SIG-M5 (cell line): ENCODE results near the gene RHOJ.
"Not testable (repeated sequence)": the region's sequence is repeated elsewhere in the genome, so short reads cannot be mapped to it uniquely, and the experiment has no call there.

Experiments
- DNase-seq: peaks from one replicate; lab custom pipeline; 2025; lab: John Stamatoyannopoulos, UW

The RHOJ gene

GRCh38 chr14:63268771-63269170, 64.5 kb downstream of the RHOJ start:
- DNase-seq = no peak

GRCh38 chr14:63269561-63270225, 65.5 kb downstream of the RHOJ start:
- no peak for DNase-seq

GRCh38 chr14:63273129-63273528, 68.9 kb downstream of the RHOJ start:
- DNase-seq = no peak

- no peak for DNase-seq
These were observed 69.7 kb downstream of the RHOJ start for GRCh38 chr14:63273717-63274655.

DNA sequence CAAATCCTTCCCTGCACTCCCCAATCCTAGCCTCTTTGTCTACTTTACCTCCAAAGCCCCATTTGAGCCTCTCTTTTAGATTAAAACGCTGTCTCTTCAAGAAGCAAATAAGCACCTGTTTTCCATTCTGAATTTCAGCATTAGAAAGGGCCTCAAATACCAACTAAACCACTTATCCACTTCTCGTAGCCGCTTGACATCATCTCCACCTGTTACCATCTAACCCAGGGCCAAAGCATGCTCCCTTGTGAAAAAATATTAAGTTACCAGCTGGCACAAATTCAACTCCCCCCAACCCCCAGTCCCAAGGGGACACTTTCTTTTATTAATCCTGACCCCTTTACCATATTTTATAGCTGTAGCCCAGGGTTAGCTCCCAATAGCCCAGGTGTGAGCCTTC, 71.4 kb downstream of the RHOJ start:
- no peak for DNase-seq

- no peak for DNase-seq
These were observed 71.8 kb downstream of the RHOJ start for GRCh38 chr14:63276016-63276415.

DNA sequence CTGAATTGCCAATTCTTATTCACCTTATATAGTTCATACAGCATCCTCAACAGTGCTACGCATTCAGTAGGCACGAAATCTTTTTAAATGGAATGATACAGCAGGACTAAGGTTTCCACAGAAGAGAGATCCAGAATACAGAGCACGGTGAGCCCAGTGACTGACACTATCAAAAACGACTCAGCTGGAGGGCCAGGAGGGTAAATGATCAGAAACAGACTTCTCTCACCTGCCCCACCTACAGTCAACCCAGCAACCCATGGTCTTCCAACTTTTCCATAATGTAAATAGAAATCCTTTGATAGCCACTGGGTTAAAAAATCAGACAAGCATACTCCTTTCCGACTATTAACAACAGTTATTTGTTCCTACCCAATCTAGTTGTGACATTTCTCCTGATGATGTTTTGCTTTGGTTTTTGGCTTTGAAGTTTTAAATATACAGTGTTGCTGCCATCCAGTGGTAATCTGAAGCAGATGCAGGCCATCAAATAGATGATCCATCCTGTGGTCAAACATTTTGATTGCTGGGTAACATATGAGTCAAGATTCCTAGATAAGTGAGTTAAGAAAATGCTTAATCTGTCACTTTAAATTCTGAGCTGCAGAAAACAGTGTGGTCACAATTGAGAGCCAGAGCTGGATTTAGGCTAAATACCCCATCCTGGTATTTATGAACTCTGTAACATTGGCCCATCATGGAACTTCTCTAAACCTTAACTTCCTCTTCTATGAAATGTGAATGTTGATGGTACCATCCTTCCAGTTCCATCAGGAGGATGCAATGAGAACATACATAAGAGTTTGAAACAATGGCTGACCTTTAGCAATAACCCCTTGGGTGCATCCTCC, 72.5 kb downstream of the RHOJ start:
- DNase-seq = no peak

GRCh38 chr14:63277591-63278183, 73.4 kb downstream of the RHOJ start:
- DNase-seq = no peak

DNA sequence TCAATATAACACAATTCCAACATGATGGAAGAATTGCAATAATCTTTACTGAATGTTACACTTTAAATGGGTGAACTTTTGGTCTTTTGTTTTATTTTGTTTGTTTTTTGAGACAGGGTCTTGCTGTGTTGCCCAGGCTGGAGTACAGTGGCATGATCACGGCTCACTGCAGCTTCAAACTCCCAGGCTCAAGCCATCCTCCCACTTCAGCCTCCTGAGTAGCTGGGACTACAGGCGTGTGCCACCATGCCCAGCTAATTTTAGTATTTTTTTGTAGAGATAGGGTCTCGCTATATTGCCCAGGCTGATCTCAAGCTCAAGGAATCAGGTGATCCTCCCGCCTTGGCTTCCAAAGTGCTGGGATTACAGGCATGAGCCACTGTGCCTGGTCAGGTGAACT, 75.7 kb downstream of the RHOJ start:
- DNase-seq = not testable (repeated sequence)

DNA sequence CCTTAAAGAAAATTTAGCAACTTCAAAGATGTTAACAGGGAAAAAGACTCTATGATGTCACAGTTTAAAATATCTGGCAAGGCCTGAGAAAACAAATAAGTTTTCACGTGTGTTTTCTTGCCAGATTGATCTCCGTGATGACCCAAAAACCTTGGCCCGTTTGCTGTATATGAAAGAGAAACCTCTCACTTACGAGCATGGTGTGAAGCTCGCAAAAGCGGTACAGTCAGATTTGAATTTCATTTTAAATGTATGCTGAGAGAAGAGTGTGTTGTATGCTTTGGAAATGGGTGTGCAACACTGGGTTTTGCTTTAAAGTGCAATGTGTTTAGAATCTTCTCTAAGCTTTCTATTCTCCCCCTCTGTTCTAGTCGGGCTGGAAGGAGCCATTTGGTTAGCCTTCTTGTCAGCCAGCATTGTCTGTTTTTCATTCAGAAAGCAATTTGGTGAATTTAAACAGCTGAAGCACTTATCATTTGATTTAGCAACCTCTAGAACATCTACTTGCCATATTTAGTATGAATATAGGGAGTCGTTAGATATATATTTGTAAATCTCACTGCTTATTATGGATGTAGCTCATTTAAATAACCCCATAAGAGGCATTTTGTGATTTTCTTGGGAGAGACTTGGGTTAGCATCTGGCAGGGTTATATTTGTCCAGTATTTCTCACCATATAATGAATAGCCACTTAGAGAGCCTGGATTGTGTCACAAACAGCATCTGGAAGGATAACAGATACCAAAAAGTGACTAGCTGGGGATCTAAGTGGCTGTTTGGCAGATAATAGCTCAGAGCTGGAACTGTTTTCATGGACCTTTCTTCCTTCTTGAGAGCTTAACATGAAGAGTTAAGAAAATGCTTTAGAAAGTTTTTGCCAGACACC, 79.0 kb downstream of the RHOJ start:
- DNase-seq = no peak

DNA sequence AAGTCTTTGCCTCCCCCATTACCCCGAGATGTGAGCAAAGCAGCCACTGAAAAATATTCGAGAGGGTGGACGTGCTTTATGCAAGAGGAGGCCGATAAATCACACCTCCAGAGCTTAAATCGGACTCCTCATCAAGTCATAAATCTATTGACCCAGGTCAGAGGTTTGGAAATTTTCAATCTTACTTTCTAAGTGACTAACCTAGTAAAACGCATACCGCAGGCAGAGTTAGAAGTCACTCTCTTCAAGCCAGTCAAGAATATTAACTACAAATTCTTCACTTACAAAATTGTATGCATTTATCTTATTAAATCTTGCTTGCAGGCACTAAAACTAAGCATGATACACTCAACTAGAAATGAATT, 79.6 kb downstream of the RHOJ start:
- no peak for DNase-seq

- no peak for DNase-seq
These were observed 81.8 kb downstream of the RHOJ start for GRCh38 chr14:63286071-63286470.

- no peak for DNase-seq
These were observed 83.6 kb downstream of the RHOJ start for GRCh38 chr14:63287666-63288483.

DNA sequence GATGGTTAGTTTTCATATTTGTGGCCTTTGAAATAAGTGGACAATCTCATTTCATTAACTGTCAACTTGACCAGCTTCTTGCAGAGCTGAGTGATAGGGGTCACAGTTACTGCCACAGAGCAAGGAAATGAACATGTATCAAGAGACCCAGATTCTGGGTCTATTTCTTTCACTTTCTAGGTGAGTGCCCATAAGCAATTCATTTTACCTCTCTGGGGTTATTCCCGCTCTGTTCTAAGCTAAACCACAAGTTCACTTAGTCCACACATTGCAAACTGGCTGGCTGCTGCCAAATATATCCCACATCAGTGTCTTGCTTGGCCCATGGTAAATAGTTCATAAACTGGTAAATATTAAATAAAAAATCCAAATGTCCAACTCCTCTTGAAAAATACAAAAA, 84.6 kb downstream of the RHOJ start:
- no peak for DNase-seq

DNA sequence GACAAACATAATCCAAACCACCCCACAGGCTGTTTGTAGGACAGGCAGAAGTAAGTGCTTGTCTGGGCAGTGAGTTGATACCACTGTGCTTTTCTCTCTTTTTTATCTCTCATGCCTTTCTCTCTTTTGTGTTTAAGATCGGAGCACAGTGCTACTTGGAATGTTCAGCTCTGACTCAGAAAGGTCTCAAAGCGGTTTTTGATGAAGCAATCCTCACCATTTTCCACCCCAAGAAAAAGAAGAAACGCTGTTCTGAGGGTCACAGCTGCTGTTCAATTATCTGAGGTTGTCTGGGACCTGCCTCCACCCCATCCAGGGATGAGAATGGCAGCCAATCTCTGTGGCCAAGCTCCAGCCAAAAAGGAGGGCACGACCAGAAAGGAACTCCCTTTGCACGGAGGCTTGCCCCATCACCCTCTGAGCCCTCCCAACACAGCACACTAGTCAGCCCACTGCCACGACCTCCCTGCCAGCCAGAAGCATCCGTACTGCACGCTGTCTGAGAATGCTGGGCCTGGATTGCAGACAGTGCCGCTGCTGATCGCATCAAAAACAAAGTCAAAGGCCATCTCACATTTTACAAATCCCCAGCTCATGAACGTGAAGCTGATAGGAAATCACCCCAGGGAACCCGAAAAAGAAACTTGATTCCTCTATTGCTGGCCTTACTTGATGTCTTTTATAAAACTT, 86.6 kb downstream of the RHOJ start:
- no peak for DNase-seq

DNA sequence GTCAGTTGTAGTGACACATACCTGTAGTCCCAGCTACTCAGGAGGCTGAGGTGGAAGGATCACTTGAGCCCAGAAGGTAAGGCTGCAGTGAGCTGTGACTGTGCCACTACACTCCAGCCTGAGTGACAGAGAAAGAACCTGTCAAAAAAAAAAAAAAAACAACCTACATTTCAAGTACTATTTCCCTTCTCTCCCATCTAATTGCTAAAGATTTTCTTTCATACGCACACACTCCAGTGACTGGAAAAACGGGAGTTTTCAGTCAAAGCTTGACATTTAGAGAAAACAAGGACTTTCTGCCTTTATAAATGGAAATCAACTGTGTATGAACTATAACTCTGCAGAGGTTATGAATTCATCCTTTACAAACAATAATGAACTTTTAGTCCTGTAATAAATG, 88.6 kb downstream of the RHOJ start:
- DNase-seq = no peak

DNA sequence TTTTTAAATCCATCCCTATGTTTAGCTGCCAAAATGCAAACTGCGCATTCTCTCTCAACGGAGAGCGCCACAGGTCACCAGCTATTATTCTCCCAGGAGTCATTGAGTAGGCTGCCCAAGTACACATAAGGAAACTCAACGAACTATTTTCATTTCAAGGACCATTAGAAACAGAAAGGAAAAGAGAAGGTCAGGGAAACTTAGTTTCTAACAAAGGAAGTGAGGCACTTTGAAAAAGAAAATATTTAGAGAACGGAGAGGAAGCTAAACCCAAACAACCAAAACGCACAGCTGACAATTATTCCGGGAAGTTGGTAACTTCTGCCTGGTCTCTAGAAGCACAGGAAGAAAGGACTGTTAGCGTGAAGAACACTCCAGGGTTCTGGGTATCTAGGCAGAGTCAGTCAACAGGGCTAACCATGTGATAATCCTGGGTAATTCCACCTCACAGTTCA, 91.0 kb downstream of the RHOJ start:
- no peak for DNase-seq

DNA sequence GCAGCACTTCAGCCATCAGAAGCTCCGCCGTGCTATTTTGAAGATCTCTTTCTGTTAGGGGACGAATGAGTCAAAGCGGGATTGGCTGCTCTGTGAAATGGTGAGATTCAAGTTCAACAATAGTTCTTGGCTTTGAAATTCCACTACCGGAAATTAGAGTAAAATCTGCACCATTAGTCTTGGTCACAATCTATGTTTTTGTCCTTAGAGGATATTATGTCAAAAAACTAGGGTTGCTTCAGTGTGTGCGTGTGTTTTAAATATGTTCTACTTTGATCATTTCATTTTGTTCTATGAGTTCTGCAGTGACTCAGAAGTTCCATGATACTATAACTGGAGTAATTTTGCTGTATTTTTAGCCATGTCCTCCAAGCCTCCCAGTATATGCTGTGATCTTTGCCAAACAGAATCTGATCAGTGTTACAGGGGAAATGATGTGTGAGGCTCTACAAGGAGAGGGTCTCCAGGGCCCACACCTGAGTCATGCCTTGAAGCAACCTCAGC, 91.9 kb downstream of the RHOJ start:
- no peak for DNase-seq

GRCh38 chr14:63297372-63298063, 93.3 kb downstream of the RHOJ start:
- no peak for DNase-seq
